ENCODE results near the gene CYSLTR2.

Gene CYSLTR2

GRCh38 chr13:48653472-48653939 lies at the start of gene CYSLTR2:
Gene CYSLTR2 (plus strand): TSS chr13:48653929. CDS start chr13:48706818, 52,889 bp downstream.
- no peak for DNase-seq

GRCh38 chr13:48615049-48615448 lies 38.7 kb upstream of the CYSLTR2 start:
- no peak for DNase-seq

DNA sequence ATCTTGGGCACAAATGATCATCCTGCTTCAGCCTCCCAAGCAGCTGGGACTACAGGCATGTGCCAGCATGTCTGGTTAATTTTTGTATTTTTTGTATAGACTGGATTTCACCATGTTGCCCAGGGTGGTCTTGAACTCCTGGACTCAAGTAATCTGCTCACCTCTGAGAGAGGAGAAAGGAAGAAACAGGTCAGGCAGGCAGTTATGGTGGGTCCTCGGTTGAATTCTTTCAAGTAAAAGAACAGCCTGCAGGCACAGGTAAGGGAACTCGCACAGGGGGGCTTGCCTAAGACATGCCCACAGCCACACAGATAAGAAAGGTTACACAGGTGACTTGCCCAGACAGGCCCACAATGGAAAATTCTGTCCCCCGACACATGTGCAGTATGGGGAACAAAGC lies 34.8 kb upstream of the CYSLTR2 start:
- DNase-seq = no peak

- DNase-seq = no peak
Observed at GRCh38 chr13:48621056-48621455, 32.7 kb upstream of the CYSLTR2 start.

DNA sequence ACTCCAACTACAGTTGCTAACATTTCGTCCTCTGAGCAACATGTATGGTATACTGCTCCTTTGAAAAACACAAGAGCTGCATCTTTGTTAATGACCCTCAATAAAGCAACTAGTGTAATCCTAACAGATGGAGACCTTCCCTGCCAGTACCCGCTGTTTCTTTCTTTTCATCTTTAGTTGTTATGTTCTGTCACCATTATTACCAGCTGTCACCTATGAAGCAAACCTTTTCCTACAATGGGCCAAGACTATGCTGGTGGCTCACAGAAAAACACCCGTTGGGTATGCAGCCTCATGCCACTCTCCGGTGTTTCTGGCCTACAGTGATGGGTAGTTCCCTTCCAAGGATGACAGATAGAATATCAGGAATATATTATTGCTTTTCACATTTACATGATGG lies 29.7 kb upstream of the CYSLTR2 start:
- DNase-seq = no peak

DNA sequence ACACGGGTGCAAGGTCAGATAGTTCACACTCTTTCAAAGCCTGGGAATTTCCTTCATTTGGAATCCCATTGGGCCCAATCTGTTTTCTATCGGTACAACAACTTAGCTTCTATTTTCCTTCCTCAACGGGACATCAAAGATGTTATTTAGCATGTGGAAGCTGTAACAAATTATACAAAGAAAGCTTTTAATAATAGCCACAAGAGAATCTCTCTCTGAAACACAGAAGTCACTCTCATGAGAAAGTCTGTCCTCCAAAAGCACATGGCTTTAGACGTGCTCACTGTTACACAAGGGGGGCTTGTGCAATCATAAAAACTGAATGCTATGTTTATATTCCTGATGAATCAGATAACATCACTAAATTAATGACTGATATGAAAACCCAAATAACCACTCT lies 28.9 kb upstream of the CYSLTR2 start:
- no peak for DNase-seq

GRCh38 chr13:48625413-48626076 lies 28.2 kb upstream of the CYSLTR2 start:
- no peak for DNase-seq

GRCh38 chr13:48626077-48626449 lies 27.7 kb upstream of the CYSLTR2 start:
- DNase-seq = no peak

DNA sequence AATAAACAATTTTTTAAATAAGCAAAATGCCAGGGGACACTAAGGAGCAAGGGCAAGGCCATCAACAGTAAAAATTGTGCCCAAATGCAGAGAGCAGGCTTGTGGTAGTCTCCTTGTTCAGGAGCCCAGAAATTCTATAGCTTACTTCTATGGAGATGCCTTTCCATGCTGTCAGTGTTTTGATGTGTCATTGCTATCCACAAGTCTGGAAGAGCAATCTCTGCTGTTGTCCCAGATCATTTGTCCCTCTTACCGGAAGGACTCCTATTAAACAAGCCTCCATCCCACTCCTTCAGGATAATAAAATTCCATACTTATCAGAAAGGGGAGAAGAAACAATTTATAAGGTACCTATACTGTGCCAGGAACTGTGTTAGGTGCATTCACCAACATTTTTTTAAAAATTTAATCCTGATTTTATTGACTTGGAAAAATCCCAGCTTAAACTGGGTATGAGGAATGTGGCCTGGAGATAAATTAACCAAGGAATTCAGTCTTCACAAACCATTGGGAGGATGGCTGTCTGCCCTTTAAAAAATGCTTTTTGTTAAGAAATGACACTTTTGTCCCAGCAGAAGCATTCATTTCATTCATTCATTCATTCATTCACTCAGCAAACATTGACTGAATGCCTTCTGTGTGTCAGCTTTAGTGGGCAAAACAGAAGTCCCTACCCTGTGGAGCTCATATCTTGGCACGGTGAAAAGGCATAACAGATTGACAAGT lies 26.8 kb upstream of the CYSLTR2 start:
- no peak for DNase-seq

DNA sequence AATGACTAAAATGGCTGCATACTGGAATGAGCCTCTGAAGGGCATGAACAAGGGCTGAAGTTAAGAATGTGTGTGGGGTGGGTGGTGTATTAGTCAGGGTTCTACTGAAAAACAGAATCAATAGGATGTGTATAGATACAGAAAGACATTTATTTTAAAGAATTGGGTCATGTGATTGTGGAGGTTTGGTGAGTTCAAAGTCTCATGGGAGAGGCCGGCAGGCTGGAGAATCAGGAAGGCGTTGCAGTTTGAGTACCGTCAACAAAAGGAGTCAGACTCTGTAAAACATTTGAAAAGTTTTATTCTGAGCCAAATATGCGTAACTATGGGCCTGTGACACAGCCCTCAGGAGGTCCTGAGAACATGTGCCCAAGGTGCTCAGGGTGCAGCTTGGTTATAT lies 24.5 kb upstream of the CYSLTR2 start:
- DNase-seq = no peak

DNA sequence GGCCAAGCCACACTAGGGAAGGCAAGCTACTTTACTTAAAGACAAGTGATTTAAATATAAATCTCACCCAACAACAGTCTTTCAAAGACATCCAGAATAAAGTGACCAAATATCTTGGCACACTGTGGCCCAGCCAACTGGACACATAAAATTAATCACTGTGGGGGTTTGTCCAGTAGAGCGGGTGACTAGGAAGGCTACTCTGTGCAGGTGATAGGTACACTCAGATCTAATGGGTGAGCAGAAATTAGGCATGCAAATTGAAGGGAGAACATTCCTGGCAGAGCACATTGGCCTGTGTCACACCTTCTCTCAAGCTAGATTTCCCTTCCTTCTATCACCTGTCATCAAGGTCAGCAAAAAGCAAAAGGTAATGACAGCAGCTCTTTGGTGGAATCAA lies 23.4 kb upstream of the CYSLTR2 start:
- no peak for DNase-seq

- no peak for DNase-seq
Observed at GRCh38 chr13:48630773-48631172, 23.0 kb upstream of the CYSLTR2 start.

GRCh38 chr13:48631441-48631840 lies 22.3 kb upstream of the CYSLTR2 start:
- DNase-seq = no peak

DNA sequence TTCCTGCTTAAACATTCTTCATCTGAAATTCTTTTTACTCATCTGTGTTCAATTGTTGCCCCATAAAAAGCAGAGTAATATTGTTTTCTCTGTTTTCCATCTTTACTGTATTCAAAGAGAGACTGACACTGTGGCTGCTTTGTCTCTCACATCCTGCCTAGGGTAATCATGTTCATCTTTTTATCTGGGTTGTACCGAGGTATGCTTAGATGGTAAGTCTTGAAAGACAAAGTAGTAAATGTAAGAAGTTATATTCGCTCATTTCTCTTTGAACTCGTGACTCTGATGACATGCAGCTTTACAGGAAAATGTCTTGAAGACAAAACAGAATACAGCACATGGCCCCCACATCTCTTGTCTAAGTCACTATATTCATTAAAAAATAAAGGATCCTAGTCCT lies 20.0 kb upstream of the CYSLTR2 start:
- no peak for DNase-seq

- no peak for DNase-seq
Observed at GRCh38 chr13:48634636-48635035, 19.1 kb upstream of the CYSLTR2 start.

DNA sequence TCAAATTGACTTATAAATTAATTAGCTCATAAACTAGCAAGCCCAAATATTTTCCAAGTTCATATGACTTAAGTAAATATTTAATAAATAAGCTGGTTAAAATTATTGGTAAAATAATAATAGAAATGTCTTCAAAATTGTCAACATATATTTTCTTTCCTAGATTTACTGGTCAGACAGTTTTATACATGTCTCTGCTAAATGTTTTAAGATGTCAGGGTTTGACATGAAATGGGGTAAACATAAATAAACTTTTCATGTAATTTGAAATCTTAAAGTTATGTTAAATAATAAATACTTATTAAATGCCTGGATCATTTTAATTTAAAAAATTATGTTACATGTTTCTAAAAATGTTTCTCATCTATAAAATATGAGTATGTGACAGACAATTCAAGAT lies 18.3 kb upstream of the CYSLTR2 start:
- no peak for DNase-seq

- DNase-seq = no peak
Observed at GRCh38 chr13:48636550-48636949, 17.2 kb upstream of the CYSLTR2 start.

GRCh38 chr13:48637601-48638000 lies 16.1 kb upstream of the CYSLTR2 start:
- no peak for DNase-seq

DNA sequence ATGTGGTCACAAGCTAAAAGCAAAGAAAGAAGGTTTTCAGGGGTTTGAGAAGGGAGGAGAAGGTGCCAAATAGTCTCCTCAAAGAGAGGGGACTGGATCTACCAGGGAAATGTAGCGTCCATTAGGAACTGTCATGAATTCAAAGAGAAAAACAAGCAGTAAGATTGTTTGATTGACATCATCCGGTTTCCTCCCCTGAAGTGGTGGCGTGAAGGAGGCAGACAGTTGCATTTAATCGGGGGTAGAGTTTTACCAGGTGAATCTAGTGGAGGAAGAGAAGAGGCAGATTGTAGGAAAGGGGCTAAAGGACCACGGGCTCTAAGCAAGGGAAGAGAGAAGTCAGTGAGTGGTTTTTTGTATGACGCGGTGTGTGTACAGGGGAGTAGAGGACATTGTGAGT lies 13.0 kb upstream of the CYSLTR2 start:
- DNase-seq = no peak

DNA sequence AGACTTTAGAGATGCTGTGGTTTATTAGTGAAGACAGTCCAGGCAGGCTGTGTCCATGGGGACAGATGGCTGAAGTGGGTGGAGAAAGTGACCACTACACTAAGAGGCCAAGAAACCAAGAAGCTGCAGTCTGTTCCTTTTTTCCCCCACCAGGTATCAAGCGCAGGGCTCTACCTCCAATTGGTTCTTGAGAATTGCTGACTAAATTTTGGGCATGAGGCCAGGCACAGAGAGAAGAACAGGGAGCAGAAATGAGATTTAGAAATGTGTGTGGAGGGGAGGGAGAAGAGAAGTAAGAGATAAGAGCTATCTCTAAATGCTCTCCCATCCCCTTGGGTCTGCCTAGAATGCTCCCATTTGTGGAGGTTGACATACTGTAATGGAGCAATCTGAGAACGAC lies 12.3 kb upstream of the CYSLTR2 start:
- no peak for DNase-seq

DNA sequence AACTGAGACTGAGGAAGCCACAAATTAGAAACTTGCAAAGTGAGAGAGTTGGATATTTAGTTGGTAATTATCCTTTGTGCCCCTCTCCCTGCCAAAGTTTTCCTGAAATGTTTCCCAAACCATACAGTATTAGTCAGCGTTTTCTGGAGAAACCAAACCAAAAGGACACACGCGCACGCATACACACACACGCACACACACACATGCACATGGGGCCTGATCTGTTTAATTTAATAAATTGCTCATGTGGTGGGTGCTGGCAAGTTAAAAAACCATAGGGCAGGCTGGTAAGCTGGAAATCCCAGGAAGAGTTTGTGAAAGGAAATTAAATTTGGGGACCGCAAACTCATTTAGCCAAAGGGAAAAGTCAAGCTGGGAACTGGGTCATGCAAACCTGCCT lies 11.7 kb upstream of the CYSLTR2 start:
- no peak for DNase-seq

DNA sequence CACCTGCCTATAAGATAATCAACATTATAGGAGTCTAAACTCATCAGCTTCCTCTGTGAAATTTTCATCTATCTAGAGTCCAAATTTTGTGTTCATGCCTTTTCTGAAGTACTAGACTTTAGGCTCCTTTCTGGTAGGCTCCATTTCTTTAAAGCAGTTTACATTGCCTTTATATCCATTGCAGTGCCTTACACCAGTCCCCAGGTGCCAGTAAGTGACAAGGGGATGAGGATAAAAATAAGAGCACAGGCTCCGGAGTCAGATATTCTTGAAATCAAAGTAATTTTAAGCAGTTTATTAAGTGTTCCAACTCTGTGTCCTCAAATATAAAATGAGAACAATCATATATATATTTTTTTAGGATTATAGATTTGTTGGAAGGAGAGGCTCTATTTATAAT lies 10.6 kb upstream of the CYSLTR2 start:
- DNase-seq = no peak

DNA sequence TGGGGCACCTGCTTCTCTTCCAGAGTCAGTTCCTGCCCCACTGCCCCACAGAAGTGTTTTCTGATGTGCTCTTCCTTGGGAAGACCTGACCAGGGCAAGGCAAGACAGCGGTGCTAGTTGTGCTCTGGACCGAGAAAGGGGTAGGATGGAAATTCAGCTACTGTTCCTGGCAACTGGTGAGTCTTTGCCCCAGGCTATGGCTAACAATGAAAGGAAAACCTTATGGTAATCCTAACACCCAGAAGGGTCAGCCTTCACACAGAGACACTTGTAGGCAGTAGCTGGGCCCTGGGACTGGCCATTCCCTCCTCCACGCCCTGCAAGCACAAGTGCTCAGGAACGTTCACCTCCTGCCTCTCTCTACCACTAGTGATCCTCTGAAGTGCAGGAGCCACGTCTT lies 9.6 kb upstream of the CYSLTR2 start:
- no peak for DNase-seq

DNA sequence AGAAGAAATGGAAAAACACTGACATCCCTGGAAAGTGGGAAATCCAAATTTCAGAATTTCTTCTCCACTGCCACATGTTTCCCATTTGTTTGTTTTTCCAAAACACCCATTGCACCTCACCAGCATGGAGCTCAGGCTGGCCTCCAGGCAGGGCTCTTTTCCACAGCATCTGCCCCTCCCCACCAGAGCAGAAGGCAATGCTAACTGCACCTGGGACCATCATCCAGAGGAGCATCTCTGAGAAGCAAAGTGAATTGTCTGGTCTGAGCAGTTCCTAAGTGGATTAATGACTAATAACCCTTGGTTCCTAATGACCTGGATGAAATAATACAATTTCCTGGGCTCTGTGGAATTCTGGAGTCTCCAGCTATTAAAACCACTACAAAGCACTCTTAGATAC lies 8.8 kb upstream of the CYSLTR2 start:
- DNase-seq = no peak

DNA sequence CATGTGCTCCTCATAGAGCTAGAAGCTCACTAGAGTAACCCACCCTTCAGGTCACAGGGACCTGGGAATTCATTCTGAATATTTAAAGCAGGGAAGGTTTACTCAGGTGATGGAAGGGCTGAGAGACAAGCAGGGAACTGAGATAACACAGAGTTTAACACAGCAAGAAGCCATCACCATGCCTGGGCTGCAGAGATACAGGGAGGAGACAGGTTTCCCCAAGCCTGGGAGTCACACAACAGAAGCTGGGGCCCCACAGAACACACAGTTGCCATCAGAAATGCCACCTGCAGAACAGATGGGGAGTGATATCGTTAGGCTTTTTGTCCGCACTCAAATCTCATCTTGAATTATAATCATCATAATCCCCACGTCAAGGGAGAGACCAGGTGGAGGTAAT lies 7.9 kb upstream of the CYSLTR2 start:
- no peak for DNase-seq
